BLaER1 (cell line): Measurements from ENCODE around the gene ZFYVE9.
"Not testable (repeated sequence)": the region's sequence is repeated elsewhere in the genome, so short reads cannot be mapped to it uniquely, and the experiment has no call there.

Source experiments
- H3K27ac ChIP-seq: shearing (Covaris generic); formaldehyde crosslinking; 2 replicates; pipeline ENCODE4 v1.8.1; 2022
- H3K27me3 ChIP-seq: shearing (Covaris generic); formaldehyde crosslinking; 2 replicates; pipeline ENCODE4 v1.8.1; 2022
- H3K36me3 ChIP-seq: shearing (Covaris generic); formaldehyde crosslinking; 2 replicates; pipeline ENCODE4 v1.8.1; 2022
- H3K4me1 ChIP-seq: shearing (Covaris generic); formaldehyde crosslinking; 2 replicates; pipeline ENCODE4 v1.8.1; 2022
- H3K4me2 ChIP-seq: shearing (Covaris generic); formaldehyde crosslinking; 2 replicates; pipeline ENCODE4 v1.8.1; 2022
- H3K4me3 ChIP-seq: shearing (Covaris generic); formaldehyde crosslinking; 2 replicates; pipeline ENCODE4 v1.8.1; 2022
- H3K9ac ChIP-seq: shearing (Covaris generic); formaldehyde crosslinking; 2 replicates; pipeline ENCODE4 v1.8.1; 2022
- H3K9me3 ChIP-seq: shearing (Covaris generic); formaldehyde crosslinking; 2 replicates; pipeline ENCODE4 v1.8.1; 2022
- H4K20me1 ChIP-seq: shearing (Covaris generic); formaldehyde crosslinking; 2 replicates; pipeline ENCODE4 v1.8.1; 2022
- Cebpa-rat ChIP-seq: shearing (Covaris generic); IDR thresholded peaks from 2 replicates; pipeline ENCODE4 v1.8.1; 2022

ZFYVE9 gene

DNA sequence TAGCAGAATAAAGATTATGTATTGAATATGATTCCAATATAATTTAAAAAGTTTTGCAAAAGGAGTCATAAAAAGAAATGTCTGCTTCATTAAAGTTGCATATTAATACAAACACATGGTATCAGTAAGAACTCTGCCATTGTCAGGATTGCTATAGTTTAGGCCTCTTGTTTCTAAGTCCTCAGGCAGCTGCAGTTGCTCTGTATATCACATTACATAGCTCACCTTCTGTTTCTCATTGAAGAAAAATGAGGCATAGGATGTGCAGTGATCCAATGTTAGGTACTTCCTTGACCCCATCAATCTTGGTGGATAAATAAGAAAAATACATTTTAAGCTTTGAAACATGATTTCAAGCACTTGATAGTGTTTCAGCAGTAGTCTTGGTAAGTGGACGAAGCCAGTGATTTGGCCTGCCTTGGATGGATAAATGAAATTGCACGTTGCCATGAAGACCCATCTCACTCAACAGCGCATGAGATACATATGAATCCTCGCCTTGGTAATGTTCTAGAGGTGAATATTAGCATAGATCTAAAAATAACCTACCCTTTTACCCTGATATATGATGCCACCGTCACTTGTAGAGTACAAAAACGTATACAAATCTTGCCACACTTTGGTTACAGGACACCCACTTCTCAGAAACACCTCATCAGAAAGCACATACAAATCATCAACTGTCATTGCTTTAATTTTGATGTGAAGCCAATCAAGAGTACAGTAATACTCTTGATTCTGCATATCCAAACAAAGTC is 25.3 kb downstream of the ZFYVE9 start:
- Histone ChIP-seq H3K4me2 (no peak overlapping the region), H3K27ac (no peak overlapping the region), H3K9ac (no peak overlapping the region), H3K4me3 (no peak overlapping the region), H3K4me1 (peaks cover 10% of the 10 kb centered on the region), H3K27me3 (no peaks in the 10 kb centered on the region), H3K9me3 (peaks cover 13% of the 10 kb centered on the region; the same call in 1 of the 2 replicates), H3K36me3 (0 out of 2 replicates have a peak, but pooled peaks cover 6% of the 10 kb centered on the region), H4K20me1 (peaks cover 27% of the 10 kb centered on the region; the same call in 1 of the 2 replicates)
- TF ChIP-seq Cebpa-rat, result no peak

DNA sequence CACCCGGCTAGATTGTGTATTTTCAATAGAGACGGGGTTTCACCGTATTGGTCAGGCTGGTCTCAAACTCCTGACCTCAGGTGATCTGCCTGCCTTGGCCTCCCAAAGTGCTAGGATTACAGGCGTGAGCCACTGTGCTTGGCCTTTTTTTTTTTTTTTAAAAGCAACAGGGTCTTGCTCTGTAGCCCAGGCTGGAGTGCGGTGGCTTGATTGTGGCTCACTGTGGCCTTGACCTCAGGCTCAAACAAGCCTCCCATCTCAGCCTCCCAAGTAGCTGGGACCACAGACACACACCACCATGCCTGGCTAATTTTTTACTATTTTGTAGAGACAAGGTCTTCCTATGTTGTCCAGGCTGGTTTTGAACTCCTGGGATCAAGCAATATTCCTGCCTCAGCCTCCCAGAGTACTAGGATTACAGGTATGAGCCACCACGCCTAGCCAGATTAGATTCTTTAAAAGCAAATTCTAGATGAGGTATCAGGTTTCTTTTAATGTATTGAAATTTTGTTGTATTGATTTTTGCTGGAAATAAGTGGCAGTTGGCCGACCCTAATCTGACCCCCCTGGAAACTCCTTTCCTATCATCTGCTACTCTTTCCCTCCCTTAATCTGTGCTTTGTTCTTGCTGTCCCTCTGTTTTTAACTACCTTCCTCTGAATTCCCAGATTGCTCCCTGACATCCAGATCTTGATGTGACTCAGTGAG is 26.6 kb downstream of the ZFYVE9 start:
- no peak overlapping the region for H3K4me2 ChIP-seq
- peaks cover 27% of the 10 kb centered on the region; the same call in 1 of the 2 replicates for H4K20me1 ChIP-seq
- no peaks in the 10 kb centered on the region for H3K36me3 ChIP-seq
- peaks cover 9% of the 10 kb centered on the region; the same call in 1 of the 2 replicates for H3K9me3 ChIP-seq
- H3K4me1 ChIP-seq, result peaks cover 10% of the 10 kb centered on the region
- no peak for TF ChIP-seq Cebpa-rat
- H3K4me3 ChIP-seq, result no peak overlapping the region
- H3K9ac ChIP-seq, result no peak overlapping the region
- no peak overlapping the region for H3K27ac ChIP-seq
- H3K27me3 ChIP-seq, result no peaks in the 10 kb centered on the region

DNA sequence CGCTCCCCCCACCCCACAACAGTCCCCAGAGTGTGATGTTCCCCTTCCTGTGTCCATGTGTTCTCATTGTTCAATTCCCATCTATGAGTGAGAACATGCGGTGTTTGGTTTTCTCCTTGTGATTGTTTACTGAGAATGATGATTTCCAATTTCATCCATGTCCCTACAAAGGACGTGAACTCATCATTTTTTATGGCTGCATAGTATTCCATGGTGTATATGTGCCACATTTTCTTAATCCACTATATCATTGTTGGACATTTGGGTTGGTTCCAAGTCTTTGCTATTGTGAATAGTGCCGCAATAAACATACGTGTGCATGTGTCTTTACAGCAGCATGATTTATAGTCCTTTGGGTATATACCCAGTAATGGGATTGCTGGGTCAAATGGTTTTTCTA is 29.3 kb downstream of the ZFYVE9 start:
- not testable (repeated sequence) for H3K4me1 ChIP-seq, H3K9me3 ChIP-seq, H3K4me3 ChIP-seq, H3K9ac ChIP-seq, H3K36me3 ChIP-seq, H3K4me2 ChIP-seq, H3K27ac ChIP-seq, H3K27me3 ChIP-seq
- peaks cover 16% of the 10 kb centered on the region; the same call in 1 of the 2 replicates for H4K20me1 ChIP-seq

DNA sequence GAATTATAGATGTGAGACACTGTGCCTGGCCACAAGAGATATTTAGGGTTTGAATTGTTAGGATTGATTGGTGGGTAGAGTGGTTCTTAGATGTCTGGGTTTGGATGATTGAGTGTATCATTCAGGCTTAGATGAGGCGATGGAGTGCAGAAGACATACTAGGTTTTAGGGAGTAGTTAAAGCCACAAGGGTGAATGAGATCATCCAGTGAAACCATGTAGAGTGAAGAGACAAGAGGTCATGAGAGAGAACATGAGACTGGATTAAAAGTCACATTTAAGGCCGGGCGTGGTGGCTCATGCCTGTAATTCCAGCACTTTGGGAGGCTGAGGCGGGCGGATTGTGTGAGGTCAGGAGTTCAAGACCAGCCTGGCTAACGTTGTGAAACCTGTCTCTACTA is 37.2 kb downstream of the ZFYVE9 start:
- H4K20me1 ChIP-seq, result no peaks in the 10 kb centered on the region
- H3K27ac ChIP-seq, result no peak overlapping the region
- no peaks in the 10 kb centered on the region for H3K4me1 ChIP-seq
- H3K4me3 ChIP-seq, result no peak overlapping the region
- no peaks in the 10 kb centered on the region for H3K27me3 ChIP-seq
- TF ChIP-seq Cebpa-rat, result no peak
- H3K4me2 ChIP-seq, result no peak overlapping the region
- no peaks in the 10 kb centered on the region; the same call in 1 of the 2 replicates for H3K36me3 ChIP-seq
- peaks cover 52% of the 10 kb centered on the region for H3K9me3 ChIP-seq
- no peak overlapping the region for H3K9ac ChIP-seq

DNA sequence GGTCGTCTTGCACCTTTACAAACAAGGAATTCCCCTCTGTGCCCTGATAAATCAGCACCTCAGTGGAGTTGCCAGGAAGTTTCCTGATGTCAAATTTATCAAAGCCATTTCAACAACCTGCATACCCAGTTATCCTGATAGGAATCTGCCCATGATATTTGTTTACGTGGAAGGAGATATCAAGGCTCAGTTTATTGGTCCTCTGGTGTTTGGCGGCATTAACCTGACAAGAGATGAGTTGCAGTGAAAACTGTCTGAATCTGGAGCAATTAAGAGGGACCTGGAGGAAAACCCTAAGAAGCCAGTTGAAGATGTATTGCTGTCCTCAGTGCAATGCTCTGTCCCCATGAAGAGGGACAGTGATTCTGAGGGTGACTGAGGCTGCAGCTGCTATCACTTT is 38.3 kb downstream of the ZFYVE9 start:
- Histone ChIP-seq H4K20me1 (no peaks in the 10 kb centered on the region), H3K4me3 (no peak overlapping the region), H3K27me3 (no peaks in the 10 kb centered on the region), H3K27ac (no peak overlapping the region), H3K4me2 (no peak overlapping the region), H3K4me1 (no peaks in the 10 kb centered on the region), H3K9ac (no peak overlapping the region), H3K36me3 (no peaks in the 10 kb centered on the region; the same call in 1 of the 2 replicates), H3K9me3 (peaks cover 52% of the 10 kb centered on the region)
- no peak for TF ChIP-seq Cebpa-rat

DNA sequence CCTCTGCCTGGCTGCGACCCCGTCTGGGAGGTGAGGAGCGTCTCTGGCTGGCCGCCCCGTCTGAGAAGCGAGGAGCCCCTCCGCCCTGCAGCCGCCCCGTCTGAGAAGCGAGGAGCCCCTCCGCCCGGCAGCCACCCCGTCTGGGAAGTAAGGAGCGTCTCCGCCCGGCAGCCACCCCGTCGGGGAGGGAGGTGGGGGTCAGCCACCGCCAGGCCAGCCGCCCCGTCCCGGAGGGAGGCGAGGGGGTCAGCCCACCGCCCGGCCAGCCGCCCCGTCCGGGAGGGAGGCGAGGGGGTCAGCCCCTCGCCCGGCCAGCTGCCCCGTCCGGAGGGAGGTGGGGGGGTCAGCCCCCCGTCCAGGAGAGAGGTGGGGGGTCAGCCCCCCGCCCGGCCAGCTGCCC is 39.9 kb downstream of the ZFYVE9 start:
- not testable (repeated sequence) for H4K20me1 ChIP-seq, H3K9ac ChIP-seq, H3K4me3 ChIP-seq, H3K4me2 ChIP-seq, H3K27ac ChIP-seq, H3K4me1 ChIP-seq, H3K27me3 ChIP-seq, H3K36me3 ChIP-seq
- peaks cover 59% of the 10 kb centered on the region for H3K9me3 ChIP-seq

DNA sequence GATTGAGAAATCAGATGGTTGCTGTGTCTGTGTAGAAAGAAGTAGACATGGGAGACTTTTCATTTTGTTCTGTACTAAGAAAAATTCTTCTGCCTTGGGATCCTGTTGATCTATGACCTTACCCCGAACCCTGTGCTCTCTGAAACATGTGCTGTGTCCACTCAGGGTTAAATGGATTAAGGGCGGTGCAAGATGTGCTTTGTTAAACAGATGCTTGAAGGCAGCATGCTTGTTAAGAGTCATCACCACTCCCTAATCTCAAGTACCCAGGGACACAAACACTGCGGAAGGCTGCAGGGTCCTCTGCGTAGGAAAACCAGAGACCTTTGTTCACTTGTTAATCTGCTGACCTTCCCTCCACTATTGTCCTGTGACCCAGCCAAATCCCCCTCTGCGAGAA is 40.4 kb downstream of the ZFYVE9 start:
- H3K9me3 ChIP-seq, result peaks cover 59% of the 10 kb centered on the region
- not testable (repeated sequence) for H3K4me2 ChIP-seq, H4K20me1 ChIP-seq, H3K36me3 ChIP-seq, H3K27me3 ChIP-seq, H3K9ac ChIP-seq, H3K4me3 ChIP-seq, H3K4me1 ChIP-seq, H3K27ac ChIP-seq

GRCh38 chr1:52182874-52183400 is 41.0 kb downstream of the ZFYVE9 start:
- no peaks in the 10 kb centered on the region; the same call in 1 of the 2 replicates for H3K36me3 ChIP-seq
- no peaks in the 10 kb centered on the region for H3K27me3 ChIP-seq
- H3K9ac ChIP-seq, result no peak overlapping the region
- H3K4me1 ChIP-seq, result peaks cover 4% of the 10 kb centered on the region; the same call in 1 of the 2 replicates
- TF ChIP-seq Cebpa-rat, result no peak
- no peak overlapping the region for H3K4me2 ChIP-seq
- no peak overlapping the region for H3K4me3 ChIP-seq
- peaks cover 54% of the 10 kb centered on the region for H3K9me3 ChIP-seq
- H3K27ac ChIP-seq, result no peak overlapping the region
- H4K20me1 ChIP-seq, result no peaks in the 10 kb centered on the region

DNA sequence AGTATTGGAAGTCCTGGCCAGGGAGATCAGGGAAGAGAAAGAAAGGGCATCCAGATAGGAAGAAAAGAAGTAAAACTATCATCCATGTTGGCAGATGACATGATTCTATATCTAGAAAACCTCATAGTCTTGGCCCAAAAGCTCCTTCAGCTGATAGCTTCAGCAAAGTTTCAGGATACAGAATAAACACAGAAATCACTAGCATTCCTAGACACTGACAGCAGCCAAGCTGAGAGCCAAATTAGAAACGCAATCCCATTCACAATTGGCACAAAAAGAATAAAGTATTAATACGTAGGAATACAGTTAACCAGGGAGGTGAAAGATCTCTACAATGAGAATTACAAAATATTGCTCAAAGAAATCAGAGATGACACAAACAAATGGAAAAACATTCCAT is 44.6 kb downstream of the ZFYVE9 start:
- no peak overlapping the region for H3K27ac ChIP-seq
- H3K9ac ChIP-seq, result no peak overlapping the region
- H3K4me2 ChIP-seq, result no peak overlapping the region
- TF ChIP-seq Cebpa-rat, result no peak
- no peak overlapping the region for H3K4me3 ChIP-seq
- H4K20me1 ChIP-seq, result no peaks in the 10 kb centered on the region
- H3K36me3 ChIP-seq, result no peaks in the 10 kb centered on the region; the same call in 1 of the 2 replicates
- peaks cover 35% of the 10 kb centered on the region for H3K9me3 ChIP-seq
- H3K4me1 ChIP-seq, result peaks cover 6% of the 10 kb centered on the region; the same call in 1 of the 2 replicates
- H3K27me3 ChIP-seq, result no peaks in the 10 kb centered on the region

DNA sequence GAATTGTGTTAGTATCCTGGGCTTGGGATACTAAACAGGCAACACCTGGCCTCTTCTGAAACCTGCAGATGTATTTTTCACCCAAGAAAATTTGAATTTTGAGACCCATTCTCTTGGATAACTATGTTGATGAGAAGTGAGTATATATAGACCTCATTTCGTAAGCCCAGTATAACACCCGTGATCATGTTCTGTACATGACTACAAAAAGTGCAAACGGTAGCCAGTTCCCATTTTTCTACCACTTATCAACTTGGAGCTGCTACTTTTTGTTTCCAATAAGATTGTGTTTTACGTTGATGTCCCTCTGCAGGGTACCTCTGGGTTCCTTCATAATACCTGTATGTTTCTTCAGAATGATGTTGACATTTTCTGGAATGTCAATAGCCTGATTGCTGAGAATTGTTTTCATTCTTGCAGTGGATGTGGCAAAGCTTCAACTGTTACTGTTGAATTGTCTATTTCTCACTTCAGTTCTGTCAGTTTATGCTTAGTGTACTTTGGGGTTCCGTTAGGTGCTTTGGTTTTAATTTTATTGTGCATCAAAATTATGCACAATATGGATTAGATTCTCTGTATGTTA is 48.1 kb downstream of the ZFYVE9 start:
- no peaks in the 10 kb centered on the region for H3K27me3 ChIP-seq
- H3K36me3 ChIP-seq, result no peaks in the 10 kb centered on the region; the same call in 1 of the 2 replicates
- H3K4me3 ChIP-seq, result no peak overlapping the region
- H3K4me1 ChIP-seq, result peaks cover 6% of the 10 kb centered on the region; the same call in 1 of the 2 replicates
- no peaks in the 10 kb centered on the region for H4K20me1 ChIP-seq
- H3K27ac ChIP-seq, result no peak overlapping the region
- H3K4me2 ChIP-seq, result no peak overlapping the region
- no peak for TF ChIP-seq Cebpa-rat
- peaks cover 28% of the 10 kb centered on the region for H3K9me3 ChIP-seq
- no peak overlapping the region for H3K9ac ChIP-seq
